Stomach (tissue), 9 donors: ENCODE measurements around the gene SRCIN1. TPM values are rescaled to one million over a fixed set of nuclear protein-coding genes. Genes with fewer than 3 reads are reported as not detected.

ENCODE experiments used
- DNase-seq, 2 donors: peaks; one replicate each; pipeline versions ENCODE4 v3.0.0 to v3.0.0-alpha.2; 2013 to 2019
- H3K27ac ChIP-seq, 5 donors: fragments of 200-600 bp in 4 of 5; sonication (generic) in 4 of 5; one replicate each; pipeline ENCODE4 v1.5.1; 2013 to 2019; ENCODE audit warnings: mild to moderate bottlenecking in 1 of 5, moderate library complexity in 1 of 5
- H3K27me3 ChIP-seq, 3 donors: fragments of 200-600 bp; sonication (generic); one replicate each; pipeline ENCODE4 v1.5.1; 2017 to 2019; ENCODE audit warnings: mixed run types in 1 of 3
- H3K36me3 ChIP-seq, 4 donors: fragments of 200-600 bp; sonication (generic); 1 replicate in 3 of 4; 2 replicates in 1 of 4; pipeline ENCODE4 v1.5.1; 2016 to 2019
- H3K4me1 ChIP-seq, 4 donors: fragments of 200-600 bp; sonication (generic); one replicate each; pipeline ENCODE4 v1.5.1; 2016 to 2019
- H3K4me3 ChIP-seq, 4 donors: fragments of 200-600 bp; sonication (generic) in 3 of 4; one replicate each; pipeline ENCODE4 v1.5.1; 2016 to 2019; ENCODE audit warnings: mild to moderate bottlenecking in 1 of 4
- H3K9me3 ChIP-seq, 4 donors: fragments of 200-600 bp; sonication (generic); one replicate each; pipeline ENCODE4 v1.5.1; 2016 to 2019
- EP300 ChIP-seq: sonication (generic); formaldehyde crosslinking; IDR thresholded peaks from one replicate; pipeline ENCODE4 v1.6.1; 2017; ENCODE audit warnings: antibody characterized with exemption
- POLR2A ChIP-seq, 4 donors: fragments of 450-650 bp; IDR thresholded peaks; one replicate each; pipeline ENCODE4 v1.6.1; 2016; ENCODE audit warnings: antibody characterized with exemption in 4 of 4, control low read depth in 2 of 4, mild to moderate bottlenecking in 1 of 4, moderate library complexity in 1 of 4
- POLR2AphosphoS5 ChIP-seq, 3 donors: sonication (generic); formaldehyde crosslinking; IDR thresholded peaks; one replicate each; pipeline ENCODE4 v1.6.1; 2016; ENCODE audit warnings: antibody characterized with exemption in 3 of 3
- WGBS, 5 donors: extraction: QIAGEN DNeasy Blood & Tissue Kit in 3 of 5; methylation state at CpG; one replicate each; pipeline versions ENCODE4 v1.1.5 to v1.1.7; 2013 to 2018; 5-methylcytosine and 5-hydroxymethylcytosine counted together
- intact Hi-C: fragments of 100-400 bp; cut with DNase I; formaldehyde crosslinking; loops from one replicate; pipeline ENCODE4 v1.15.1; 2023; ENCODE audit warnings: low total_unique reads
- polyA plus RNA-seq, 3 donors: library from polyadenylated mRNA; stranded (reverse); fragments of 200-250 nt; gene quantifications; one replicate each; pipeline ENCODE4 v1.2.3, GENCODE V29; 2013
- total RNA-seq, 5 donors: library from RNA; depleted of rRNA; stranded (reverse); fragments of >200 nt; gene quantifications; one replicate each; pipeline versions ENCODE4 v1.1.0 to v1.2.3, GENCODE V29; 2014 to 2016
- TF ChIP-seq, protein P1 (sequence below), 7 experiments: fragments of 450-650 bp in 4 of 7; fragments of 200-600 bp in 3 of 7; sonication (generic) in 3 of 7; IDR thresholded peaks; one replicate each; pipeline ENCODE4 v1.5.1; 2016 to 2019; ENCODE audit warnings: antibody characterized with exemption in 7 of 7, control low read depth in 2 of 7, mild to moderate bottlenecking in 1 of 7
- donor health status: healthy with polysubstance abuse.
- donor health status: Bipolar disorder and iron deficiency.
- donor health status: healthy.

Gene SRCIN1
- total and polyA plus RNA-seq, 8 donors: 0.29 to 21.9 (median 1.9) TPM

DNA sequence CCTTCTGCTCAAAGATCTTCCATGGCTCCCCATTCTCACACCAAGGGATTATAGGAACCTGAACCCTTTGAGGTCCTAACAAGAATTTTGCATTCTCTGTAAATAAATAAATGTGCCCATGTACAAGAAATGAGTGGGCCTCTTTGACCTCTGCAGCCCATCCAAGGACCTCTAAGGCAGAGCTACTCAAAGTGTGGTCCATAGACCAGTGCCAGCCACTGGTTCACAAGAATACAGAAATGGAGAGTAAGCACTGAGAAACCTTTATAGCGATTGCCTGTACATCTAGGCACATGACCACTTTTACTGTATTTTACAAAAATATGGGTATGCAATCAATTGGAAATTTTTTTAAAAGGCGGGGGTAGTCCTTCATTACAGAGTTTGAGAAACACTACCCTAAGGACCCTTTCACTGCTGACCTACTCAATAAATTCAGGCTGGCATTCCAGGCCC, 7.8 kb upstream of the SRCIN1 start:
- H3K4me1 ChIP-seq: peaks cover 0 to 13% (median 12%) of the 10 kb centered on the region in 4 donors
- no peaks in the 10 kb centered on the region for H3K36me3 ChIP-seq
- H3K4me3 ChIP-seq: no peak overlapping the region
- no peak overlapping the region for H3K27ac ChIP-seq
- 75 to 90% (median 86%) methylated on average over 2 of the region's 2 CpGs for WGBS, 5 donors
- intact Hi-C loops: no loop called here
- H3K9me3 ChIP-seq: peaks cover 0 to 8% (median 4%) of the 10 kb centered on the region in 4 donors
- no peak for DNase-seq
- TF ChIP-seq POLR2A (IDR thresholded peaks at IDR 0.05) (no peak), EP300 (no peak), POLR2AphosphoS5 (IDR thresholded peaks at IDR 0.05) (no peak)
- TF ChIP-seq, protein P1, sequence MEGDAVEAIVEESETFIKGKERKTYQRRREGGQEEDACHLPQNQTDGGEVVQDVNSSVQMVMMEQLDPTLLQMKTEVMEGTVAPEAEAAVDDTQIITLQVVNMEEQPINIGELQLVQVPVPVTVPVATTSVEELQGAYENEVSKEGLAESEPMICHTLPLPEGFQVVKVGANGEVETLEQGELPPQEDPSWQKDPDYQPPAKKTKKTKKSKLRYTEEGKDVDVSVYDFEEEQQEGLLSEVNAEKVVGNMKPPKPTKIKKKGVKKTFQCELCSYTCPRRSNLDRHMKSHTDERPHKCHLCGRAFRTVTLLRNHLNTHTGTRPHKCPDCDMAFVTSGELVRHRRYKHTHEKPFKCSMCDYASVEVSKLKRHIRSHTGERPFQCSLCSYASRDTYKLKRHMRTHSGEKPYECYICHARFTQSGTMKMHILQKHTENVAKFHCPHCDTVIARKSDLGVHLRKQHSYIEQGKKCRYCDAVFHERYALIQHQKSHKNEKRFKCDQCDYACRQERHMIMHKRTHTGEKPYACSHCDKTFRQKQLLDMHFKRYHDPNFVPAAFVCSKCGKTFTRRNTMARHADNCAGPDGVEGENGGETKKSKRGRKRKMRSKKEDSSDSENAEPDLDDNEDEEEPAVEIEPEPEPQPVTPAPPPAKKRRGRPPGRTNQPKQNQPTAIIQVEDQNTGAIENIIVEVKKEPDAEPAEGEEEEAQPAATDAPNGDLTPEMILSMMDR (IDR thresholded peaks at IDR 0.05): no peak
- H3K27me3 ChIP-seq: peaks cover 0 to 52% (median 18%) of the 10 kb centered on the region in 3 donors

DNA sequence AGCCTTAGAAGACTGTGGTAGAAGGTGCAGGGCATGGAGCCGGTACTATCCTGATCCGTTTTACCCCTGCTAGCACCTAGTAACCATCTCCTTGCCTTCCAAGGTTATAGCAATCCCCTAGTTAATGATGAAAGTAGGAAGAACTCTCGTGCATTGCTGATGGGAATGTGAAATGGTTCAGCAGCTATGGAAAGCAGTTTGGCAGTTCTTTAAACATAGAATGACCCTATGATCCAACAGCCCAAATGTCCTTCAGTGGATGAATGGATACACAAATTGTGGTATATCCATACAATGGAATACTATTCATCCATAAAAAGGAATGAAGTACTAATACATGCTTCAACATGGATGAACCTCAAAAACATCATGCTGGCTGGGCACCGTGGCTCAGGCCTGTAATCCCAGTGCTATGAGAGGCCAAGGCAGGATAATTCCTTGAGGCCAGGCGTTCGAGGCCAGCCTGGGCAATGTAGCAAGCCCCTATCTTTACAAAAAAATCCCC, 6.2 kb upstream of the SRCIN1 start:
- H3K27ac ChIP-seq: no peak overlapping the region
- no peak for DNase-seq
- H3K4me3 ChIP-seq: no peak overlapping the region
- H3K9me3 ChIP-seq: peaks cover 0 to 8% (median 4%) of the 10 kb centered on the region in 4 donors
- H3K36me3 ChIP-seq: no peaks in the 10 kb centered on the region
- WGBS, 5 donors: 91 to 97% (median 94%) methylated on average over 6 of the region's 6 CpGs
- H3K27me3 ChIP-seq: peaks cover 4 to 62% (median 34%) of the 10 kb centered on the region in 3 donors
- peaks cover 2 to 19% (median 17%) of the 10 kb centered on the region in 4 donors for H3K4me1 ChIP-seq
- intact Hi-C loops: no loop called here
- no peak for TF ChIP-seq POLR2AphosphoS5 (IDR thresholded peaks at IDR 0.05)
- TF ChIP-seq EP300: no peak
- TF ChIP-seq POLR2A (IDR thresholded peaks at IDR 0.05): no peak

DNA sequence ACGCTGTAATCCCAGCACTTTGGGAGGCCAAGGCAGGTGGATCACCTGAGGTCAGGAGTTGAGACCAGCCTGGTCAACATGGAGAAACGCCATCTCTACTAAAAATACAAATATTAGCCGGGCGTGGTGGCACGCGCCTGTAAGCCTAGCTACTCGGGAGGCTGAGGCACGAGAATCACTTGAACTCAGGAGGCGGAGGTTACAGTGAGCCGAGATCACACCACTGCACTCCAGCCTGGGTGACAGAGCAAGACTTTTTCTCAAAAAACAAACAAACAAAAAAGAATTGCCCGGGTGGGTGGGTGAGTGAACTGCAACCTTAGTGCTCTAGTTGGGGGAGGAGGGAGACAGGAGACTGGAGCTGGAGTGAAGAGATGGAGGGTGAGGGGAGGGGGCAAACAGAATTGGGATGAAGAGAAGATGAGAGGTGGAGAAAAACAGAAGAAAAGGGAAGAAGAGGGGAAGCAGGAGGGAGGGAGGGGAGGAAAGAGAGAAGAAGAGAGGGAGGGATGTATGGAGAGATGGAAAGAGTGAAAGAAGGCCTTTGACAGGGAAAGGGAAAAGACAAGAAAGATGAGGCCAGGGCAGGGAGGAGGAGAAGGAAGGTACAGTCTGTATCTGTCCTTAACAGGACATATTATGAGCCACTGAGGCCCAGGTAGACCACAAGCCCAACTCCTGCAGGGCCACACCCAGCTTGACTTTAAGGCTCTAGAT, 5.5 kb upstream of the SRCIN1 start:
- H3K36me3 ChIP-seq: no peaks in the 10 kb centered on the region
- no peak overlapping the region for H3K27ac ChIP-seq
- peaks cover 4 to 69% (median 41%) of the 10 kb centered on the region in 3 donors for H3K27me3 ChIP-seq
- 61 to 77% (median 70%) methylated on average over 11 of the region's 11 CpGs for WGBS, 5 donors
- intact Hi-C loops: no loop called here
- H3K9me3 ChIP-seq: peaks cover 0 to 8% (median 4%) of the 10 kb centered on the region in 4 donors
- peaks cover 9 to 26% (median 24%) of the 10 kb centered on the region in 4 donors for H3K4me1 ChIP-seq
- TF ChIP-seq POLR2AphosphoS5 (IDR thresholded peaks at IDR 0.05) (no peak), POLR2A (IDR thresholded peaks at IDR 0.05) (no peak), EP300 (no peak)
- TF ChIP-seq, protein P1 (IDR thresholded peaks at IDR 0.05): no peak
- no peak overlapping the region for H3K4me3 ChIP-seq
- no peak for DNase-seq

DNA sequence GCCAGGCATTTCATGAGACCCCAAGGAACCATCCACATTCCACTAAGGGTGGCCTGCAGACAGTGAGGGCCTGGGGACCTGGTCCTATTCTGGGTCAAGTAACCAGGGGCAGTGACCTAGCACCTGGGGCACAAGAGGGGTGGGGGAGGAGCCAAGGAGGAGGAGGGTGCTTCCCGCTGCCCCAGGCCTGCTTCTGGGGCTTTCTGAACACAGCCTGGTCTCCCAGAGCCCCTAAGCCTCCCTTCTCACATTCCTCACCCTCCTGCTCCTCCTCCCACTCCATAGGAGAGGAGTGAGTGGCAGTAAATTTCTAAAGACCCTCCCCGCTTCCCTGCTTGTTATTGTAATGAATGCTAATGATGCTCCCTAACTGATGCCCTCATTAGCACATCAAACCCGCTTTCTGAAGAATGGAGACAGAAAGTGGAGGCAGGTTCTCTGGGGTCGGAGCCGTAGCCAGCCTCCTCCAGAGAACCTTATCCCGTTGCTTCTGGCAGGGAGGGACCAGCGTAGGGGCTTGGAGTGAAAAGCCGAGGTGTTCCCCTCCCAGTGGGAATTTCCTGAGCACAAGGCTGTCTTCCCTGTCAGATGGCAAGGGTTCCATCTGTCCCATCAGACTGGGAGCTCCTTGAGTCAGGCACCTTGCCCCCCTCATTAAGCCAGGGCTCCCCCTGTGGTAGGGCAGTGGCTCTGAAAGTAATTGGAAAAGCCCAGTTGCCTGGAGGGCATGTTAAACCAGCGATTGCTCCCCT, 3.7 kb upstream of the SRCIN1 start:
- peaks cover 4 to 83% (median 54%) of the 10 kb centered on the region in 3 donors for H3K27me3 ChIP-seq
- TF ChIP-seq, protein P1 (IDR thresholded peaks at IDR 0.05): no peak
- TF ChIP-seq POLR2A (IDR thresholded peaks at IDR 0.05): no peak
- no peak for TF ChIP-seq EP300
- TF ChIP-seq POLR2AphosphoS5 (IDR thresholded peaks at IDR 0.05): no peak
- H3K4me1 ChIP-seq: peaks cover 11 to 40% (median 37%) of the 10 kb centered on the region in 4 donors
- H3K4me3 ChIP-seq: no peak overlapping the region
- no peak for DNase-seq
- no peaks in the 10 kb centered on the region for H3K36me3 ChIP-seq
- H3K9me3 ChIP-seq: peaks cover 0 to 8% (median 4%) of the 10 kb centered on the region in 4 donors
- intact Hi-C loops: no loop called here
- 43 to 61% (median 48%) methylated on average over 7 to 9 of the region's 9 CpGs for WGBS, 5 donors
- H3K27ac ChIP-seq: no peak overlapping the region
